Lung (tissue), 12 donors: ENCODE results near the gene ILKAP. TPM values are rescaled to one million over a fixed set of nuclear protein-coding genes. Genes with fewer than 3 reads are reported as not detected.

Source experiments
- ATAC-seq: fragments of 200-7000 bp; cut with Tn5 transposase; one replicate; pipeline ENCODE4 v1.9.1; 2020; ENCODE audit warnings: moderate number of reproducible peaks; ENCODE audit not compliant: insufficient read depth, low FRiP score
- DNase-seq, 3 donors: peaks; one replicate each; pipeline ENCODE4 v3.0.0-alpha.2; 2013 to 2017
- H3K27ac ChIP-seq, 2 donors: one replicate each; pipeline ENCODE4 v1.5.1; 2013; ENCODE audit warnings: mild to moderate bottlenecking in 2 of 2, moderate library complexity in 2 of 2, control low read depth in 1 of 2, inconsistent platforms in 1 of 2, low read depth in 1 of 2, low read length in 1 of 2
- H3K27me3 ChIP-seq, 3 donors: one replicate each; pipeline ENCODE4 v1.5.1; 2013; ENCODE audit warnings: low read length in 2 of 3; ENCODE audit not compliant: control insufficient read depth in 3 of 3, insufficient read depth in 3 of 3
- H3K36me3 ChIP-seq, 4 donors: one replicate each; pipeline ENCODE4 v1.5.1; 2013; ENCODE audit warnings: low read length in 4 of 4, mild to moderate bottlenecking in 1 of 4, moderate library complexity in 1 of 4; ENCODE audit not compliant: control insufficient read depth in 4 of 4, insufficient read depth in 4 of 4
- H3K4me1 ChIP-seq, 5 donors: one replicate each; pipeline ENCODE4 v1.5.1; 2013; ENCODE audit warnings: low read length in 5 of 5, mild to moderate bottlenecking in 2 of 5, moderate library complexity in 1 of 5; ENCODE audit not compliant: control insufficient read depth in 5 of 5, insufficient read depth in 5 of 5
- H3K4me3 ChIP-seq: one replicate; pipeline ENCODE4 v1.5.1; 2013; ENCODE audit warnings: mild to moderate bottlenecking, control low read depth, moderate library complexity
- H3K9ac ChIP-seq, 2 donors: one replicate each; pipeline ENCODE4 v1.5.1; 2013; ENCODE audit warnings: low read length in 2 of 2, control low read depth in 1 of 2; ENCODE audit not compliant: insufficient read depth in 1 of 2
- H3K9me3 ChIP-seq, 4 donors: one replicate each; pipeline ENCODE4 v1.5.1; 2013; ENCODE audit warnings: low read length in 3 of 4, mild to moderate bottlenecking in 1 of 4, moderate library complexity in 1 of 4; ENCODE audit not compliant: control insufficient read depth in 4 of 4, insufficient read depth in 3 of 4
- CTCF ChIP-seq: IDR thresholded peaks from 2 replicates; pipeline ENCODE4 v1.5.1; 2012; ENCODE audit warnings: mild to moderate bottlenecking; ENCODE audit errors: control extremely low read depth, extremely low read depth
- WGBS, 2 donors: extraction: QIAGEN DNeasy Blood & Tissue Kit; methylation state at CpG; one replicate each; pipeline ENCODE4 v1.1.7; 2013; 5-methylcytosine and 5-hydroxymethylcytosine counted together
- polyA plus RNA-seq, 2 donors: library from polyadenylated mRNA; stranded (reverse); fragments of 200-250 nt; gene quantifications; one replicate each; pipeline ENCODE4 v1.2.1, GENCODE V29; 2013
- total RNA-seq, 2 donors: library from RNA; depleted of rRNA in 1 of 2; stranded (reverse); fragments of >200 nt in 1 of 2; gene quantifications; one replicate each; pipeline ENCODE4 v1.2.1, GENCODE V29; 2014 to 2021
- donor health status: control.
- donor health status: control.
- donor health status: Bipolar disorder and iron deficiency.
- donor health status: healthy.
- donor health status: DM: yes; HTN: yes; CAD: no.

The ILKAP gene
- total and polyA plus RNA-seq, 4 donors, result 35.0 to 52.0 (median 42.1) TPM

GRCh38 chr2:238159071-238159539 lies 44.4 kb downstream of the ILKAP start:
- WGBS, 2 donors, result 1 to 2% methylated on average over 46 to 52 of the region's 52 CpGs
- Histone ChIP-seq H3K4me1 (peaks cover 0 to 26% (median 8%) of the 10 kb centered on the region in 5 donors), H3K4me3 (peak overlapping the region; percentile 11), H3K27me3 (peaks cover 0 to 19% (median 13%) of the 10 kb centered on the region in 3 donors), H3K9me3 (no peaks in the 10 kb centered on the region), H3K9ac (no peak overlapping the region), H3K36me3 (no peaks in the 10 kb centered on the region), H3K27ac (no peak overlapping the region)
- no peak for ATAC-seq
- TF ChIP-seq CTCF, result no peak
- no peak for DNase-seq

GRCh38 chr2:238158509-238159070 lies 44.9 kb downstream of the ILKAP start, which contains the start of gene ERFE:
Gene ERFE (plus strand): TSS chr2:238158970. CDS start chr2:238159008, 38 bp downstream.
- Histone ChIP-seq H3K27ac (no peak within 1 kb of the TSS), H3K36me3 (no peaks in the 10 kb centered on the region), H3K4me3 (peak within 1 kb of the TSS; percentile 11), H3K27me3 (peaks cover 0 to 19% (median 13%) of the 10 kb centered on the region in 3 donors), H3K9me3 (no peaks in the 10 kb centered on the region), H3K4me1 (peaks cover 0 to 24% (median 6%) of the 10 kb centered on the region in 5 donors), H3K9ac (no peak within 1 kb of the TSS)
- WGBS, 2 donors, result 7 to 9% methylated on average over 36 to 58 of the region's 61 CpGs
- no peak for TF ChIP-seq CTCF
- peak; percentile 54 to 70 (median 60) for DNase-seq
- no peak for ATAC-seq

GRCh38 chr2:238158018-238158508 lies 45.4 kb downstream of the ILKAP start:
- H3K4me1 ChIP-seq, result peaks cover 0 to 19% (median 4%) of the 10 kb centered on the region in 5 donors
- DNase-seq (no peak), ATAC-seq (no peak)
- H3K9me3 ChIP-seq, result no peaks in the 10 kb centered on the region
- 55 to 57% methylated on average over 16 to 21 of the region's 21 CpGs for WGBS, 2 donors
- H3K27ac ChIP-seq, result no peak overlapping the region
- TF ChIP-seq CTCF, result no peak
- H3K9ac ChIP-seq, result no peak overlapping the region
- H3K4me3 ChIP-seq, result no peak overlapping the region
- peaks cover 0 to 16% (median 10%) of the 10 kb centered on the region in 3 donors for H3K27me3 ChIP-seq
- no peaks in the 10 kb centered on the region for H3K36me3 ChIP-seq
